Activated T-helper 9 cell treated with anti-CD3 and anti-CD28 coated beads, Interleukin-2, amount 50 U/mL, for 16 hours (primary cell): Measurements from ENCODE around the gene SDK1.

Experiments
- DNase-seq: peaks from one replicate; pipeline ENCODE4 v3.0.0-alpha.2; 2020; ENCODE audit warnings: low read depth

The SDK1 gene

GRCh38 chr7:4102231-4102841 is 801.3 kb downstream of the SDK1 start:
- no peak for DNase-seq

- DNase-seq: no peak
These were observed 802.5 kb downstream of the SDK1 start for GRCh38 chr7:4103352-4104091.

- no peak for DNase-seq
These were observed 806.8 kb downstream of the SDK1 start for GRCh38 chr7:4107839-4108238.

GRCh38 chr7:4108951-4109350 is 807.9 kb downstream of the SDK1 start:
- no peak for DNase-seq

DNA sequence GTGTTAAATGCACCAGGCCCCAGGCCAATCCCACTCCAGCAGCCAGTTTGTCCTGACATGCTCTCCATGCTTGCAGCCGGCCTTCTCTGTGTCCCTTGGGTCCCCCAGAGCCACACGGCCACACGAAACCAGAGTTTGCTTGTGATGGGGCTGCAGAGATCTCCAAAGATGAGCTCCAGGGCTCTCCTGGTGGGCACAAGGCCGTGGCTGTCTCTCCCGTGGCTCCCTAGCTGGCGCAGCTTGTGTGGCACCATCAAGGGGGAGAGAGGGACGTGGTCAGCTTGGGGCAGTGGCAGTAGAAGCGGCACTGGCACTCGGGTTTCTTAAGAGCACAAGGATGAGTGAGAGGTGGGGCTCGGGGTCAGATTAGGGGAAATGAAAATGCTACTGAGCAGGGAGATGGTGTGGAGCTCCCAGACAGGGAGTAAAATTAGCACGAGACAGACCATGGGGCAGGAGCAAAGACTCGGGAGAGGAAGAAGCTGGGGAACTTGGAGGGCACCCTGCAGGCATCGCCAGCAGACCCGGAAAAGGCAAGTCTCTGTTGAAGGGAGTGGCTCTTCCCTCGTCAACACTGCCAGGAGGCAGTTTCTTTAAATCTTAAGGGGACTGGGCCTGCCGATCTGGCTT is 808.5 kb downstream of the SDK1 start:
- no peak for DNase-seq

- no peak for DNase-seq
These were observed 809.4 kb downstream of the SDK1 start for GRCh38 chr7:4110438-4110837.

GRCh38 chr7:4111166-4111565 is 810.1 kb downstream of the SDK1 start:
- DNase-seq: no peak

DNA sequence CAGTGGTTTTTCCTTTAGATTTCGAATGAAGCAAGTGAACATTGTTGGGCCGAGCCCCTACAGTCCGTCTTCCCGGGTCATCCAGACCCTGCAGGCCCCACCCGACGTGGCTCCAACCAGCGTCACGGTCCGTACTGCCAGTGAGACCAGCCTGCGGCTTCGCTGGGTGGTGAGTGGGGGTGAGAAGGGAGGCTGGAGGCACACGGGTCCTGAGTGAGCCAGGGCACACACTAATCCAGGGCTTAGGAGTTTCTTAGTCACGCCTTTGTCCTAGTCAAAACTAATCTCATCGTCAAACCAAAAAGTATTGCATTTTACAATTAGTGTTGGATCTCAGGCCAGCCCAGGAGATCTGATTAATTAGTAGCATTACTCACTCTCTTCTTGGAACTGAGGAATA is 812.2 kb downstream of the SDK1 start:
- DNase-seq: no peak

GRCh38 chr7:4113976-4114375 is 812.9 kb downstream of the SDK1 start:
- DNase-seq: no peak

DNA sequence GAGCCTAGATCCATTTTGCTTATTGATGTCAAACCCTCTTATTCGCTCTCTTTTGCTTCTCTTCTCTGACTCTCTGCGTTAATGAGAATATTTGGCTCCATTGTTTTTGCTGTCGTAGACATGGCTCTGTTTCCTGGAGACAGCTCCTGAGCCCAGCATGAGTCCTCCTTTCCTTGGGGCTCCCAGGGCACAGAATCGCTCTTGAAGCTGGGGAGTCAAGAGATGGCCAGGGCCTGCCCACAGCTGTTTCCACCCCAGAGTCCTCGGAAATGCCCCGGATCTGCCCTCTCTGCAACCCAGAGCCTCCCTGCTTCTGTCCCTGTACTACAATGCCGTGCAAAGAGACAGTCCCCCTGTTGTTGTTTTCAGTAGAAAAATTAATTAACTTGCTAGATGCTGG is 814.4 kb downstream of the SDK1 start:
- no peak for DNase-seq

- no peak for DNase-seq
These were observed 815.0 kb downstream of the SDK1 start for GRCh38 chr7:4115941-4116610.

GRCh38 chr7:4119848-4120247 is 818.8 kb downstream of the SDK1 start:
- no peak for DNase-seq

- DNase-seq: no peak
These were observed 822.3 kb downstream of the SDK1 start for GRCh38 chr7:4123346-4123745.

DNA sequence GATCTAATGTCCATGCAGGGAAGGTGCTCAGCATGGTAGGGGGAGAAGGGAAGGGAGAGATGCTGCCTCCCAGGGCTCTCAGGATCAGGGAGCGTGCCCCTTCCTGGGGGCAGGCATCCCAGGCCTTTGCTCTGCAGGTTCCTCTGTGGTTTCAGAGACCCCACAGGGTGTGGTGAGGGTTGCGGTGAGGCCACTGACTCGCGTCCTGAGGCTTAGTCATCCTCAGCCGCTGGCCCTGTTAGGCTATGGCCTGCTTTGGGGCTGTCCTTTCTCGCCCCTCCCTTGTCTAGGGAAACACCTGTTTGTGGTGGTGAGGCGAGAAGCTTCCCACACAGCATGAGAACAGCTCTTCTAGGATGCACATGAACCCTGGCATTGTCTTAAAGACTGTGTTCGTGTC is 822.8 kb downstream of the SDK1 start:
- no peak for DNase-seq

- DNase-seq: no peak
These were observed 823.8 kb downstream of the SDK1 start for GRCh38 chr7:4124556-4125477.

DNA sequence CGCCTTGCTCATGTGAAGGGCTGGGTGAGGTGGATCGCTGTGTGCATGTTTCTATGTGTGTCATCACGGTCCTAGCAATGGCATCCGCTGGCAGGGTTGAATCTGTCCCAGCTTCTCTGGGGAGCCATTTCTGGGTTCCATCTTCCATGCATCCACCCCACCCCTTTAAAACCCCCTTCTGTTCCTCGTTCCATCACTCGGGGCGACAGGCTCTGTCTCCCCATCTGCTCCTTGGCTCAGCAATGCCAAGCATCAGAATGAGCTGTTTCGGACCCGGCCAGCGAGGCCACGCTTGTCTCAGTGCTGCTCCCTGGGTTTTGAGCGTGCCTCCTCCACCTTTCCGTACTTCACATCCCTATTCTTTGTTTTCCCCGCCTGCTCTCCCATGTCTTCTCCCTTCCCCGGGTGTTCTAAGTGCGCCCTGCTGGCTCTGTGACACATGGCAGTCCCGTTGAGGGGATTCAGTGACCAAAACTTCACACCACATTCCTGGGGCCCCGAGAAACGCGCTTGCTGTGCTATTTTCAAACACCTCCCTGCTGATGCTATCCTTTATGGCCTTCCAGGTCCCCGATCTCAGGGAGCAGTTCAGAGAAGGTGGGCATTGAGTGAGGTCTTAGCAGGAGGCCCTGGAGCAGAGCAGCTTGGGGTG is 827.0 kb downstream of the SDK1 start:
- no peak for DNase-seq

DNA sequence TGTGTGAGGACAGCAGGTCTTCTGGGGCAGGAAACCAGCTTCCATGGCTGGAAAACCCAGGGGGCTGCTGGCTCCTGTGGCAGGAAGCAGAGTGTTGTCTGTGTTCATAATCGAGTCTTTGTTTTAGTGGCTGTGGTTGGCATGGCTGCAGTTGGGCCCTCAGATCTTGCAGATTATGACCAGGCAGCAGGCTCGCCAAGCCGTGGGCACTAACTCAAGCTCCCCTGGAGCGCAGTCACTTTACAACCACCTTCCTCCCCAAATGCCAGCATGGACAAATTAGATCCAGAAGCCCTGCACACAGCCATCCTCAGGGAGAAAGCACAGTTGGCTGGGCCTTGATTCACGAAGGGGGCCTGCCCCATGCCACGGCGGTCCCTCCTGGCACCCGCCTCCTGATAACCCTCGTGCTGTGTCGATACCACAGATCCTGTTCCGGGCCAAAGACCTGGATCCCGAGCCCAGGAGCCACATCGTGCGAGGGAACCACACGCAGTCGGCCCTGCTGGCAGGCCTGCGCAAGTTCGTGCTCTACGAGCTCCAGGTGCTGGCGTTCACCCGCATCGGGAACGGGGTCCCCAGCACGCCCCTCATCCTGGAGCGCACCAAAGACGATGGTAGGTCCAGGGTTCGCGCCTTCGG is 828.5 kb downstream of the SDK1 start:
- DNase-seq: no peak

GRCh38 chr7:4131063-4131462 is 830.0 kb downstream of the SDK1 start:
- DNase-seq: no peak

- DNase-seq: no peak
These were observed 831.2 kb downstream of the SDK1 start for GRCh38 chr7:4132221-4132620.

GRCh38 chr7:4133491-4134044 is 832.5 kb downstream of the SDK1 start:
- DNase-seq: no peak

GRCh38 chr7:4134204-4134603 is 833.2 kb downstream of the SDK1 start:
- DNase-seq: no peak
